IMR-90 (cell line): ENCODE measurements around the gene IRF4. TPM values are rescaled to one million over a fixed set of nuclear protein-coding genes. Genes with fewer than 3 reads are reported as not detected.

Experiments
- ATAC-seq: fragments of 200-7000 bp; cut with Tn5 transposase; 2 replicates; pipeline ENCODE4 v1.9.1; 2020; ENCODE audit warnings: low read depth, mild to moderate bottlenecking, moderate library complexity
- BruUV-seq: library from RNA; stranded (reverse); fragments of 400-500 nt; replicated peaks from 2 replicates; lab custom pipeline; 2021; lab: Mats Ljungman, UMichigan
- CTCF ChIA-PET: fragments of 300-600 bp; formaldehyde crosslinking; extraction: SDS; loops from one replicate; lab custom pipeline; 2021; ENCODE audit warnings: antibody characterized with exemption; lab: Yijun Ruan, JAX
- POLR2A ChIA-PET: fragments of 300-600 bp; sonication (Branson Sonifier 250); formaldehyde crosslinking; loops from one replicate; lab custom pipeline; 2022; ENCODE audit warnings: antibody characterized with exemption; ENCODE audit not compliant: unreplicated experiment; lab: Charles Lee
- DNase-seq: peaks from one replicate; pipeline ENCODE4 v3.0.0; 2013
- H2AFZ ChIP-seq: replicated peaks from 2 replicates; pipeline ENCODE3; 2013; ENCODE audit warnings: low read length, mild to moderate bottlenecking; ENCODE audit not compliant: poor library complexity
- H2AK5ac ChIP-seq: 2 replicates; pipeline ENCODE4 v1.6.1; 2013; ENCODE audit warnings: low read depth, low read length, inconsistent platforms
- H2AK9ac ChIP-seq: replicated peaks from 2 replicates; pipeline ENCODE3; 2013; ENCODE audit warnings: mild to moderate bottlenecking, low read depth, low read length, moderate library complexity; ENCODE audit not compliant: poor library complexity
- H2BK120ac ChIP-seq: 2 replicates; pipeline ENCODE4 v1.6.1; 2013; ENCODE audit warnings: low read depth, low read length, inconsistent platforms
- H2BK15ac ChIP-seq: 3 replicates; pipeline ENCODE4 v1.6.1; 2013; ENCODE audit warnings: low read depth, low read length, inconsistent platforms
- H2BK20ac ChIP-seq: 2 replicates; pipeline ENCODE4 v1.6.1; 2013; ENCODE audit warnings: low read depth, mild to moderate bottlenecking, inconsistent platforms, low read length, moderate library complexity
- H2BK5ac ChIP-seq: 2 replicates; pipeline ENCODE4 v1.6.1; 2013; ENCODE audit warnings: mild to moderate bottlenecking, low read depth, low read length, inconsistent platforms; ENCODE audit not compliant: poor library complexity, severe bottlenecking
- H3K14ac ChIP-seq: replicated peaks from 2 replicates; pipeline ENCODE4 v1.6.1; 2013; ENCODE audit warnings: low read depth, low read length, inconsistent platforms
- H3K18ac ChIP-seq: 2 replicates; pipeline ENCODE4 v1.6.1; 2013; ENCODE audit warnings: low read depth, low read length, control low read depth
- H3K23ac ChIP-seq: 2 replicates; pipeline ENCODE4 v1.6.1; 2013; ENCODE audit warnings: low read depth, low read length, inconsistent platforms
- H3K27ac ChIP-seq: 2 replicates; pipeline ENCODE4 v1.5.1; 2013; ENCODE audit warnings: mild to moderate bottlenecking, control low read depth, low read length; ENCODE audit not compliant: insufficient read depth
- H3K27me3 ChIP-seq: 2 replicates; pipeline ENCODE4 v1.6.1; 2013; ENCODE audit warnings: low read length; ENCODE audit not compliant: control insufficient read depth, insufficient read depth
- H3K36me3 ChIP-seq: 2 replicates; pipeline ENCODE4 v1.6.1; 2013; ENCODE audit warnings: low read length, mixed read lengths; ENCODE audit not compliant: control insufficient read depth, insufficient read depth
- H3K4ac ChIP-seq: 2 replicates; pipeline ENCODE4 v1.6.1; 2013; ENCODE audit warnings: low read depth, low read length, inconsistent platforms
- H3K4me1 ChIP-seq: 2 replicates; pipeline ENCODE4 v1.6.1; 2013; ENCODE audit warnings: low read length, mixed read lengths; ENCODE audit not compliant: control insufficient read depth, insufficient read depth
- H3K4me2 ChIP-seq: 2 replicates; pipeline ENCODE4 v1.6.1; 2013; ENCODE audit warnings: low read depth, mild to moderate bottlenecking, control low read depth, low read length, moderate library complexity
- H3K4me3 ChIP-seq: 2 replicates; pipeline ENCODE4 v1.5.1; 2013; ENCODE audit warnings: low read depth, mild to moderate bottlenecking, control low read depth, low read length, moderate library complexity; ENCODE audit not compliant: insufficient read depth
- H3K56ac ChIP-seq: 2 replicates; pipeline ENCODE4 v1.6.1; 2013; ENCODE audit warnings: low read length, inconsistent platforms; ENCODE audit not compliant: insufficient read depth; ENCODE audit errors: extremely low read depth
- H3K79me1 ChIP-seq, 2 experiments: 2 replicates each; pipeline ENCODE4 v1.6.1; 2013; ENCODE audit warnings: low read length in 2 of 2, inconsistent platforms in 1 of 2, low read depth in 1 of 2
- H3K9ac ChIP-seq: 2 replicates; pipeline ENCODE4 v1.6.1; 2013; ENCODE audit warnings: low read depth, low read length, control low read depth
- H3K9me1 ChIP-seq: 2 replicates; pipeline ENCODE4 v1.6.1; 2013; ENCODE audit warnings: low read length, inconsistent platforms; ENCODE audit not compliant: insufficient read depth
- H3K9me3 ChIP-seq: 2 replicates; pipeline ENCODE4 v1.6.1; 2013; ENCODE audit warnings: low read length; ENCODE audit not compliant: control insufficient read depth, insufficient read depth
- H4K20me1 ChIP-seq: 2 replicates; pipeline ENCODE4 v1.6.1; 2013; ENCODE audit warnings: low read length, inconsistent platforms; ENCODE audit not compliant: insufficient read depth
- H4K5ac ChIP-seq: 2 replicates; pipeline ENCODE4 v1.6.1; 2013; ENCODE audit warnings: mild to moderate bottlenecking, low read depth, low read length, control low read depth
- H4K8ac ChIP-seq, 2 experiments: 2 replicates each; pipeline ENCODE4 v1.6.1; 2013; ENCODE audit warnings: low read depth in 2 of 2, low read length in 2 of 2, control low read depth in 1 of 2, inconsistent platforms in 1 of 2
- H4K91ac ChIP-seq: 2 replicates; pipeline ENCODE4 v1.6.1; 2013; ENCODE audit warnings: low read depth, low read length, inconsistent platforms; ENCODE audit not compliant: insufficient read depth
- CTCF ChIP-seq: conservative IDR thresholded peaks from 2 replicates; pipeline ENCODE4 v1.5.1; 2012; ENCODE audit warnings: mild to moderate bottlenecking, low read depth, low read length, improper control_type of control experiment
- RFX5 ChIP-seq: IDR thresholded peaks from 2 replicates; pipeline ENCODE4 v1.8.0; 2012; ENCODE audit warnings: low read depth, mild to moderate bottlenecking, low read length, moderate library complexity
- WGBS, 2 experiments: methylation state at CpG; one replicate each; pipeline versions ENCODE4 v1.1.5 to v1.1.7; 2013; ENCODE audit warnings: missing lambda C conversion rate in 2 of 2; ENCODE audit not compliant: insufficient read length in 1 of 2; ENCODE audit errors: extremely low coverage in 2 of 2; 5-methylcytosine and 5-hydroxymethylcytosine counted together
- dilution Hi-C: fragments of 300-500 bp; cut with HindIII; formaldehyde crosslinking; loops from one replicate; pipeline ENCODE4 v1.14.3; 2018; ENCODE audit warnings: low sequenced_read_pairs; ENCODE audit not compliant: unreplicated experiment
- in situ Hi-C: fragments of 300-500 bp; cut with MboI; formaldehyde crosslinking; loops from 3 replicates; pipeline ENCODE4 v1.14.3; 2019; ENCODE audit warnings: low sequenced_read_pairs, inconsistent platforms, mixed read lengths
- intact Hi-C: fragments of 100-400 bp; cut with micrococcal nuclease; formaldehyde crosslinking; loops from 2 replicates; pipeline ENCODE4 v1.10.0; 2022
- polyA plus RNA-seq, 3 experiments: library from polyadenylated mRNA; depleted of rRNA; stranded (reverse); fragments of >200 nt; gene quantifications; 2 replicates each; pipeline ENCODE4 v1.2.3, GENCODE V29; 2012; ENCODE audit warnings: low replicate concordance in 1 of 3
- total RNA-seq: library from RNA; depleted of rRNA; stranded (reverse); fragments of >200 nt; gene quantifications from 2 replicates; pipeline ENCODE4 v1.2.3, GENCODE V29; 2012

Gene IRF4
- total and polyA plus RNA-seq, 2 of the 4 experiments (the other 2 are of a cell fraction) = not detected

- Histone ChIP-seq H3K36me3 (no peaks in the 10 kb centered on the region), H2AK9ac (no peak overlapping the region), H3K4me1 (no peaks in the 10 kb centered on the region), H3K4me2 (no peak overlapping the region), H3K4ac (no peak overlapping the region), H3K9me3 (no peaks in the 10 kb centered on the region; the same call in 1 of the 2 replicates), H3K18ac (no peak overlapping the region), H4K91ac (no peak overlapping the region), H2AFZ (no peak overlapping the region), H2BK15ac (no peak overlapping the region), H4K5ac (no peak overlapping the region), H2BK120ac (no peak overlapping the region), H3K27ac (no peak overlapping the region), H3K27me3 (no peaks in the 10 kb centered on the region), H3K14ac (no peak overlapping the region), H3K9me1 (no peaks in the 10 kb centered on the region; the same call in 1 of the 2 replicates), H4K8ac (no peak overlapping the region), H2BK20ac (no peak overlapping the region), H4K20me1 (no peaks in the 10 kb centered on the region; the same call in 1 of the 2 replicates), H3K23ac (no peak overlapping the region), H2BK5ac (no peak overlapping the region), H2AK5ac (no peak overlapping the region), H3K9ac (no peak overlapping the region), H3K79me1 (no peaks in the 10 kb centered on the region), H3K56ac (no peak overlapping the region), H3K4me3 (no peak overlapping the region)
- in situ Hi-C loops = no loop called here
- POLR2A ChIA-PET = no interaction called here
- DNase-seq = no peak
- dilution Hi-C loops = no loop called here
- no peak for ATAC-seq
- CTCF ChIA-PET = no interaction called here
- 67% methylated on average over 6 of the region's 8 CpGs; no CpG with 5 or more reads in 1 of the 2 experiments for WGBS, 2 experiments
- TF ChIP-seq RFX5 (no peak), CTCF (no peak)
- intact Hi-C loops = no loop called here
- BruUV-seq = no TSS peak
Observed at GRCh38 chr6:342832-343179, 48.7 kb upstream of the IRF4 start.
